ENCODE data around the gene KDR. TPM values are rescaled to one million over a fixed set of nuclear protein-coding genes. Genes with fewer than 3 reads are reported as not detected.

KDR gene
- total RNA-seq, 4 donors from 2014 or later: 24.7 to 66.9 (median 33.4) TPM

GRCh38 chr4:55136634-55137033, 11.2 kb upstream of the KDR start:
- WGBS, 2 donors (ENCODE audit: low coverage in 1 of 2): 60 to 82% methylated on average over 2 of the region's 2 CpGs
- Histone ChIP-seq H3K27ac (no peak overlapping the region), H3K4me1 (no peaks in the 10 kb centered on the region), H3K27me3 (no peaks in the 10 kb centered on the region), H3K4me3 (no peak overlapping the region), H3K36me3 (no peaks in the 10 kb centered on the region), H3K9me3 (no peaks in the 10 kb centered on the region)
- TF ChIP-seq POLR2A (IDR thresholded peaks at IDR 0.05) (no peak), EP300 (IDR thresholded peaks at IDR 0.05) (no peak), POLR2AphosphoS5 (IDR thresholded peaks at IDR 0.05) (no peak), CTCF (IDR thresholded peaks at IDR 0.05) (no peak)
- no peak for ATAC-seq

GRCh38 chr4:55133951-55134350, 8.6 kb upstream of the KDR start:
- ATAC-seq: no peak
- Histone ChIP-seq H3K27ac (no peak overlapping the region), H3K36me3 (no peaks in the 10 kb centered on the region), H3K4me3 (no peak overlapping the region), H3K27me3 (no peaks in the 10 kb centered on the region), H3K9me3 (no peaks in the 10 kb centered on the region), H3K4me1 (no peaks in the 10 kb centered on the region)
- 58 to 73% methylated on average over 3 of the region's 3 CpGs for WGBS, 2 donors (ENCODE audit: low coverage in 1 of 2)
- TF ChIP-seq EP300 (IDR thresholded peaks at IDR 0.05) (no peak), CTCF (IDR thresholded peaks at IDR 0.05) (no peak), POLR2A (IDR thresholded peaks at IDR 0.05) (no peak)

- WGBS, 2 donors (ENCODE audit: low coverage in 1 of 2): 92 to 94% methylated on average over 1 of the region's 1 CpG
Observed at GRCh38 chr4:55132775-55133174, 7.4 kb upstream of the KDR start.

GRCh38 chr4:55127521-55127920, 2.1 kb upstream of the KDR start:
- Histone ChIP-seq H3K27ac (no peak overlapping the region), H3K4me3 (no peak overlapping the region), H3K36me3 (no peaks in the 10 kb centered on the region), H3K27me3 (peaks cover 13% of the 10 kb centered on the region), H3K4me1 (peaks cover 0 to 29% (median 0%) of the 10 kb centered on the region in 3 donors), H3K9me3 (no peaks in the 10 kb centered on the region)
- 75 to 85% methylated on average over 1 to 2 of the region's 4 CpGs for WGBS, 2 donors (ENCODE audit: low coverage in 1 of 2)
- no peak for TF ChIP-seq POLR2A (IDR thresholded peaks at IDR 0.05)
- TF ChIP-seq POLR2AphosphoS5 (IDR thresholded peaks at IDR 0.05): no peak
- no peak for TF ChIP-seq EP300 (IDR thresholded peaks at IDR 0.05)
- no peak for TF ChIP-seq CTCF (IDR thresholded peaks at IDR 0.05)
- ATAC-seq: no peak

More at GRCh38 chr4:55132775-55133174, 7.4 kb upstream of the KDR start:
- H3K36me3 ChIP-seq: no peaks in the 10 kb centered on the region
- no peaks in the 10 kb centered on the region for H3K4me1 ChIP-seq
- ATAC-seq: no peak
- no peaks in the 10 kb centered on the region for H3K27me3 ChIP-seq
- no peak for TF ChIP-seq CTCF (IDR thresholded peaks at IDR 0.05)
- no peak for TF ChIP-seq POLR2A (IDR thresholded peaks at IDR 0.05)
- no peak for TF ChIP-seq POLR2AphosphoS5 (IDR thresholded peaks at IDR 0.05)
- no peak for TF ChIP-seq EP300 (IDR thresholded peaks at IDR 0.05)
- H3K27ac ChIP-seq: no peak overlapping the region
- H3K9me3 ChIP-seq: no peaks in the 10 kb centered on the region
- H3K4me3 ChIP-seq: no peak overlapping the region

- Histone ChIP-seq H3K4me1 (peaks cover 0 to 29% (median 0%) of the 10 kb centered on the region in 3 donors), H3K9me3 (no peaks in the 10 kb centered on the region), H3K27ac (no peak overlapping the region), H3K36me3 (no peaks in the 10 kb centered on the region), H3K27me3 (peaks cover 13% of the 10 kb centered on the region), H3K4me3 (no peak overlapping the region)
- TF ChIP-seq POLR2A (IDR thresholded peaks at IDR 0.05): no peak
- TF ChIP-seq EP300 (IDR thresholded peaks at IDR 0.05): no peak
- TF ChIP-seq POLR2AphosphoS5 (IDR thresholded peaks at IDR 0.05): no peak
- TF ChIP-seq CTCF (IDR thresholded peaks at IDR 0.05): no peak
- WGBS, 2 donors (ENCODE audit: low coverage in 1 of 2): 88 to 90% methylated on average over 3 of the region's 3 CpGs
- ATAC-seq: no peak
Observed at GRCh38 chr4:55127053-55127452, 1.7 kb upstream of the KDR start.

Measured in gastroesophageal sphincter (tissue), 4 donors.